ENCODE data around the gene SORBS1. TPM values are rescaled to one million over a fixed set of nuclear protein-coding genes. Genes with fewer than 3 reads are reported as not detected.

The SORBS1 gene
- total RNA-seq, 2 donors from 2014 or later, result 56.8 to 79.1 TPM

GRCh38 chr10:95478935-95479334 is 82.2 kb downstream of the SORBS1 start:
- peaks cover 50% of the 10 kb centered on the region for H3K4me1 ChIP-seq
- H3K27me3 ChIP-seq, result no peaks in the 10 kb centered on the region
- intact Hi-C loops (cut with DNase I), result no loop called here
- DNase-seq (no peak), ATAC-seq (no peak)
- 75 to 85% methylated on average over 3 of the region's 3 CpGs for WGBS, 2 donors
- H3K4me3 ChIP-seq, result no peak overlapping the region
- H3K36me3 ChIP-seq (replicated peaks in 1 of 2; ENCODE audit: insufficient read depth in 1 of 2, low read depth in 2 of 2), result no peaks in the 10 kb centered on the region
- H3K27ac ChIP-seq, result peak overlapping the region in 3 of 4 donors; percentile 31 to 53 (median 33)
- no peak for TF ChIP-seq CTCF (IDR thresholded peaks at IDR 0.05)
- TF ChIP-seq POLR2A (IDR thresholded peaks at IDR 0.05), result no peak
- H3K9me3 ChIP-seq, result no peaks in the 10 kb centered on the region

- Histone ChIP-seq H3K27ac (peak overlapping the region in 2 of 4 donors; percentile 77 to 83), H3K4me3 (no peak overlapping the region), H3K27me3 (no peaks in the 10 kb centered on the region), H3K4me1 (peaks cover 57% of the 10 kb centered on the region), H3K36me3 (replicated peaks in 1 of 2; ENCODE audit: insufficient read depth in 1 of 2, low read depth in 2 of 2) (no peaks in the 10 kb centered on the region), H3K9me3 (no peaks in the 10 kb centered on the region)
- intact Hi-C loops (cut with DNase I), result no loop called here
- WGBS, 2 donors, result 95 to 100% methylated on average over 1 of the region's 1 CpG
- ATAC-seq, result no peak
- TF ChIP-seq CTCF (IDR thresholded peaks at IDR 0.05), result no peak
- TF ChIP-seq POLR2A (IDR thresholded peaks at IDR 0.05), result no peak
- no peak for DNase-seq
Observed at GRCh38 chr10:95478185-95478584, 83.0 kb downstream of the SORBS1 start.

- Histone ChIP-seq H3K27me3 (no peaks in the 10 kb centered on the region), H3K4me3 (no peak overlapping the region), H3K9me3 (no peaks in the 10 kb centered on the region), H3K4me1 (peaks cover 65% of the 10 kb centered on the region), H3K27ac (peak overlapping the region; percentile 37 to 88 (median 80)), H3K36me3 (replicated peaks in 1 of 2; ENCODE audit: insufficient read depth in 1 of 2, low read depth in 2 of 2) (no peaks in the 10 kb centered on the region)
- ATAC-seq, result no peak
- TF ChIP-seq POLR2A (IDR thresholded peaks at IDR 0.05) (no peak), CTCF (IDR thresholded peaks at IDR 0.05) (no peak)
- intact Hi-C loops (cut with DNase I), result no loop called here
- 84 to 100% methylated on average over 2 of the region's 2 CpGs for WGBS, 2 donors
- DNase-seq, result no peak
Observed at GRCh38 chr10:95477175-95477520, 84.0 kb downstream of the SORBS1 start.

- DNase-seq (no peak), ATAC-seq (no peak)
- no peaks in the 10 kb centered on the region for H3K9me3 ChIP-seq
- WGBS, 2 donors, result 76 to 87% methylated on average over 5 of the region's 5 CpGs
- H3K4me1 ChIP-seq, result peaks cover 60% of the 10 kb centered on the region
- peak overlapping the region; percentile 63 to 88 (median 80) for H3K27ac ChIP-seq
- H3K27me3 ChIP-seq, result no peaks in the 10 kb centered on the region
- intact Hi-C loops (cut with DNase I), result no loop called here
- H3K4me3 ChIP-seq, result no peak overlapping the region
- TF ChIP-seq CTCF (IDR thresholded peaks at IDR 0.05), result no peak
- no peak for TF ChIP-seq POLR2A (IDR thresholded peaks at IDR 0.05)
- no peaks in the 10 kb centered on the region for H3K36me3 ChIP-seq (replicated peaks in 1 of 2; ENCODE audit: insufficient read depth in 1 of 2, low read depth in 2 of 2)
Observed at GRCh38 chr10:95476469-95477174, 84.5 kb downstream of the SORBS1 start.

All from body of pancreas (tissue), 4 donors.